Astrocyte of the cerebellum (primary cell): ENCODE results near the gene EHHADH.

Source experiments
- DNase-seq: peaks from one replicate; pipeline ENCODE4 v3.0.0-alpha.2; 2011; ENCODE audit warnings: low read depth
- H3K4me3 ChIP-seq: 2 replicates; pipeline ENCODE4 v1.5.1; 2011; ENCODE audit warnings: mild to moderate bottlenecking, low read depth, low read length, moderate library complexity
- CTCF ChIP-seq: IDR thresholded peaks from 2 replicates; pipeline ENCODE4 v1.5.1; 2012; ENCODE audit warnings: low read length, low read depth, moderate library complexity, mild to moderate bottlenecking; ENCODE audit errors: missing control alignments
- in situ Hi-C: cut with HindIII; loops from 2 replicates; pipeline ENCODE4 v1.10.0; 2017; ENCODE audit warnings: low sequenced_read_pairs

EHHADH gene

GRCh38 chr3:185162634-185163033 is 91.2 kb downstream of the EHHADH start:
- in situ Hi-C loops = no loop called here
- no peak overlapping the region for H3K4me3 ChIP-seq
- TF ChIP-seq CTCF = no peak
- no peak for DNase-seq

- no peak for DNase-seq
- no peak overlapping the region for H3K4me3 ChIP-seq
- in situ Hi-C loops = no loop called here
- no peak for TF ChIP-seq CTCF
Observed at GRCh38 chr3:185161761-185162160, 92.1 kb downstream of the EHHADH start.

GRCh38 chr3:185157347-185157746 is 96.5 kb downstream of the EHHADH start:
- no peak for TF ChIP-seq CTCF
- DNase-seq = no peak
- in situ Hi-C loops = no loop called here
- no peak overlapping the region for H3K4me3 ChIP-seq

GRCh38 chr3:185155678-185156077 is 98.2 kb downstream of the EHHADH start:
- no peak overlapping the region for H3K4me3 ChIP-seq
- no peak for DNase-seq
- in situ Hi-C loops = no loop called here
- TF ChIP-seq CTCF = no peak

GRCh38 chr3:185153861-185154629 is 99.8 kb downstream of the EHHADH start:
- in situ Hi-C loops = no loop called here
- no peak overlapping the region for H3K4me3 ChIP-seq
- TF ChIP-seq CTCF = no peak

GRCh38 chr3:185153171-185153771 is 100.6 kb downstream of the EHHADH start:
- no peak for DNase-seq
- peak overlapping the region; percentile 52 for H3K4me3 ChIP-seq
- TF ChIP-seq CTCF = no peak
- in situ Hi-C loops = no loop called here

More at GRCh38 chr3:185153861-185154629, 99.8 kb downstream of the EHHADH start:
- peak; percentile 13 for DNase-seq
